Activated T-helper 17 cell treated with anti-CD3 and anti-CD28 coated beads, Interleukin-2, amount 50 U/mL, for 72 hours (primary cell): Measurements from ENCODE around the gene CLEC16A. TPM values are rescaled to one million over a fixed set of nuclear protein-coding genes. Genes with fewer than 3 reads are reported as not detected.
A peak's percentile ranks its signal among the peaks of the same experiment; 100 is the strongest.

Experiments
- ATAC-seq: fragments of 150-1000 bp; cut with Tn5 transposase; replicated peaks from 2 replicates; pipeline ENCODE4 v1.10.0; 2021; ENCODE audit warnings: mild to moderate bottlenecking, moderate library complexity
- H3K27ac Mint-ChIP-seq: one replicate; pipeline ENCODE4 v1.8.0; 2022; ENCODE audit warnings: mixed read lengths
- H3K27me3 Mint-ChIP-seq: one replicate; pipeline ENCODE4 v1.8.0; 2022; ENCODE audit warnings: mixed read lengths
- H3K36me3 Mint-ChIP-seq: one replicate; pipeline ENCODE4 v1.8.0; 2022; ENCODE audit warnings: low read depth, mild to moderate bottlenecking, mixed read lengths
- H3K4me1 Mint-ChIP-seq: one replicate; pipeline ENCODE4 v1.8.0; 2022; ENCODE audit warnings: mixed read lengths
- H3K4me3 Mint-ChIP-seq: one replicate; pipeline ENCODE4 v1.8.0; 2022; ENCODE audit warnings: mild to moderate bottlenecking, mixed read lengths
- H3K9me3 Mint-ChIP-seq: one replicate; pipeline ENCODE4 v1.8.0; 2022; ENCODE audit warnings: mixed read lengths
- total RNA-seq, 2 donors: library from RNA; stranded (reverse); gene quantifications; one replicate each; pipeline ENCODE4 v1.2.3, GENCODE V29; 2022

CLEC16A gene
- total RNA-seq, 2 donors from 2014 or later: 24.3 to 24.8 TPM

- Mint-ChIP-seq H3K27ac (no peak overlapping the region), H3K36me3 (peaks cover 47% of the 10 kb centered on the region)
- ATAC-seq: no peak
These were observed 113.5 kb downstream of the CLEC16A start for GRCh38 chr16:11057711-11058345.

GRCh38 chr16:11058832-11059231 is 114.5 kb downstream of the CLEC16A start:
- H3K4me1 Mint-ChIP-seq: peaks cover 11% of the 10 kb centered on the region

More at GRCh38 chr16:11057711-11058345, 113.5 kb downstream of the CLEC16A start:
- Mint-ChIP-seq H3K4me3 (no peak overlapping the region), H3K27me3 (no peaks in the 10 kb centered on the region), H3K4me1 (peaks cover 18% of the 10 kb centered on the region), H3K9me3 (no peaks in the 10 kb centered on the region)

GRCh38 chr16:11059588-11059987 is 115.2 kb downstream of the CLEC16A start:
- no peaks in the 10 kb centered on the region for H3K27me3 Mint-ChIP-seq
- no peaks in the 10 kb centered on the region for H3K9me3 Mint-ChIP-seq
- no peak for ATAC-seq
- no peak overlapping the region for H3K4me3 Mint-ChIP-seq
- no peak overlapping the region for H3K27ac Mint-ChIP-seq
- peaks cover 52% of the 10 kb centered on the region for H3K36me3 Mint-ChIP-seq
- peaks cover 9% of the 10 kb centered on the region for H3K4me1 Mint-ChIP-seq

More at GRCh38 chr16:11058832-11059231, 114.5 kb downstream of the CLEC16A start:
- Mint-ChIP-seq H3K27ac (no peak overlapping the region), H3K36me3 (peaks cover 53% of the 10 kb centered on the region), H3K27me3 (no peaks in the 10 kb centered on the region), H3K9me3 (no peaks in the 10 kb centered on the region), H3K4me3 (no peak overlapping the region)
- no peak for ATAC-seq

- no peaks in the 10 kb centered on the region for H3K27me3 Mint-ChIP-seq
- H3K36me3 Mint-ChIP-seq: peaks cover 49% of the 10 kb centered on the region
- no peaks in the 10 kb centered on the region for H3K9me3 Mint-ChIP-seq
- H3K27ac Mint-ChIP-seq: no peak overlapping the region
- H3K4me1 Mint-ChIP-seq: peaks cover 9% of the 10 kb centered on the region
- ATAC-seq: no peak
- no peak overlapping the region for H3K4me3 Mint-ChIP-seq
These were observed 116.0 kb downstream of the CLEC16A start for GRCh38 chr16:11060364-11060763.

- Mint-ChIP-seq H3K36me3 (peaks cover 52% of the 10 kb centered on the region), H3K27me3 (no peaks in the 10 kb centered on the region), H3K27ac (no peak overlapping the region), H3K4me1 (peaks cover 9% of the 10 kb centered on the region), H3K9me3 (no peaks in the 10 kb centered on the region), H3K4me3 (no peak overlapping the region)
- no peak for ATAC-seq
These were observed 116.5 kb downstream of the CLEC16A start for GRCh38 chr16:11060842-11061241.

GRCh38 chr16:11061629-11062270 is 117.4 kb downstream of the CLEC16A start:
- H3K27me3 Mint-ChIP-seq: no peaks in the 10 kb centered on the region
- peak; percentile 29 for ATAC-seq
- H3K36me3 Mint-ChIP-seq: peaks cover 53% of the 10 kb centered on the region
- no peak overlapping the region for H3K4me3 Mint-ChIP-seq
- H3K9me3 Mint-ChIP-seq: no peaks in the 10 kb centered on the region
- peaks cover 2% of the 10 kb centered on the region for H3K4me1 Mint-ChIP-seq
- peak overlapping the region; percentile 41 for H3K27ac Mint-ChIP-seq

- Mint-ChIP-seq H3K27ac (peak overlapping the region; percentile 34), H3K9me3 (no peaks in the 10 kb centered on the region), H3K4me3 (no peak overlapping the region), H3K27me3 (no peaks in the 10 kb centered on the region), H3K36me3 (peaks cover 49% of the 10 kb centered on the region), H3K4me1 (no peaks in the 10 kb centered on the region)
- no peak for ATAC-seq
These were observed 119.3 kb downstream of the CLEC16A start for GRCh38 chr16:11063448-11064201.

- no peak overlapping the region for H3K27ac Mint-ChIP-seq
- H3K36me3 Mint-ChIP-seq: peaks cover 44% of the 10 kb centered on the region
These were observed 119.8 kb downstream of the CLEC16A start for GRCh38 chr16:11064202-11064540.

GRCh38 chr16:11064851-11065250 is 120.5 kb downstream of the CLEC16A start:
- Mint-ChIP-seq H3K4me1 (no peaks in the 10 kb centered on the region), H3K9me3 (no peaks in the 10 kb centered on the region)
- ATAC-seq: no peak

More at GRCh38 chr16:11064202-11064540, 119.8 kb downstream of the CLEC16A start:
- H3K9me3 Mint-ChIP-seq: no peaks in the 10 kb centered on the region
- no peaks in the 10 kb centered on the region for H3K4me1 Mint-ChIP-seq
- no peaks in the 10 kb centered on the region for H3K27me3 Mint-ChIP-seq
- H3K4me3 Mint-ChIP-seq: no peak overlapping the region
- ATAC-seq: no peak

GRCh38 chr16:11066261-11066870 is 122.0 kb downstream of the CLEC16A start:
- peaks cover 45% of the 10 kb centered on the region for H3K36me3 Mint-ChIP-seq
- H3K9me3 Mint-ChIP-seq: no peaks in the 10 kb centered on the region
- H3K27me3 Mint-ChIP-seq: no peaks in the 10 kb centered on the region
- H3K4me1 Mint-ChIP-seq: peaks cover 10% of the 10 kb centered on the region
- H3K27ac Mint-ChIP-seq: peak overlapping the region; percentile 54
- ATAC-seq: peak; percentile 38
- no peak overlapping the region for H3K4me3 Mint-ChIP-seq

More at GRCh38 chr16:11064851-11065250, 120.5 kb downstream of the CLEC16A start:
- Mint-ChIP-seq H3K27me3 (no peaks in the 10 kb centered on the region), H3K4me3 (no peak overlapping the region), H3K27ac (no peak overlapping the region), H3K36me3 (peaks cover 44% of the 10 kb centered on the region)

GRCh38 chr16:11067266-11067665 is 122.9 kb downstream of the CLEC16A start:
- no peak for ATAC-seq
- Mint-ChIP-seq H3K27me3 (no peaks in the 10 kb centered on the region), H3K4me1 (peaks cover 15% of the 10 kb centered on the region), H3K4me3 (no peak overlapping the region), H3K9me3 (no peaks in the 10 kb centered on the region), H3K36me3 (peaks cover 41% of the 10 kb centered on the region), H3K27ac (peak overlapping the region; percentile 54)

GRCh38 chr16:11067697-11068141 is 123.4 kb downstream of the CLEC16A start:
- H3K4me1 Mint-ChIP-seq: peaks cover 19% of the 10 kb centered on the region
- no peak overlapping the region for H3K4me3 Mint-ChIP-seq
- H3K9me3 Mint-ChIP-seq: no peaks in the 10 kb centered on the region
- peaks cover 39% of the 10 kb centered on the region for H3K36me3 Mint-ChIP-seq
- H3K27me3 Mint-ChIP-seq: no peaks in the 10 kb centered on the region
- peak overlapping the region; percentile 54 for H3K27ac Mint-ChIP-seq
- no peak for ATAC-seq

GRCh38 chr16:11071829-11072228 is 127.5 kb downstream of the CLEC16A start:
- Mint-ChIP-seq H3K36me3 (peaks cover 34% of the 10 kb centered on the region), H3K27ac (peak overlapping the region; percentile 69), H3K4me3 (peak overlapping the region; percentile 9), H3K4me1 (peaks cover 46% of the 10 kb centered on the region), H3K27me3 (no peaks in the 10 kb centered on the region), H3K9me3 (no peaks in the 10 kb centered on the region)
- ATAC-seq: no peak

- H3K36me3 Mint-ChIP-seq: peaks cover 32% of the 10 kb centered on the region
- peaks cover 46% of the 10 kb centered on the region for H3K4me1 Mint-ChIP-seq
- no peaks in the 10 kb centered on the region for H3K27me3 Mint-ChIP-seq
- ATAC-seq: no peak
- peak overlapping the region; percentile 69 for H3K27ac Mint-ChIP-seq
- H3K9me3 Mint-ChIP-seq: no peaks in the 10 kb centered on the region
- peak overlapping the region; percentile 16 for H3K4me3 Mint-ChIP-seq
These were observed 128.2 kb downstream of the CLEC16A start for GRCh38 chr16:11072420-11073153.
